HG02623 (cell line): ENCODE data around the gene PKN2.
"Not testable (repeated sequence)": the region's sequence is repeated elsewhere in the genome, so short reads cannot be mapped to it uniquely, and the experiment has no call there.

Experiments used
- ATAC-seq: cut with Tn5 transposase; IDR thresholded peaks from one replicate; pipeline ENCODE4 v1.9.1; 2021; ENCODE audit warnings: moderate library complexity; ENCODE audit not compliant: unreplicated experiment

PKN2 gene

DNA sequence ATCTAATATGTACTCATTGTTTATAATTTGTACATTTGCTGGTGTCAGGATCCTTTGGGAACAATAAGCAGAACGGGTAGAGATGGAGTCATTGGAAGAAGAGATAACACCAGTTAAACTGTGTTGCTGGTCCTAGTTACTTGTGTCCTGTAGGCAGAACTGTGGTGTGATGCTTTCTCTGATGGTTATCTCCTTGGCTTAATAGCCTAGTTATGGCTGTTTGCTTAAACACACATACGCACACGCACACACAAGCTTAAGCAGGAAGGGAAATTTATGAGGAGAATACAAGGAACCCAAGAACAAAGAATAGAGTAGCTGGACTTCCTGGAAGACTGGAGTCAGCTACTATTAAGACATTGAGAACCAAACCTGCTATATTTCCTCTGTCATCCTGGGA, 5.7 kb upstream of the PKN2 start:
- no peak for ATAC-seq

DNA sequence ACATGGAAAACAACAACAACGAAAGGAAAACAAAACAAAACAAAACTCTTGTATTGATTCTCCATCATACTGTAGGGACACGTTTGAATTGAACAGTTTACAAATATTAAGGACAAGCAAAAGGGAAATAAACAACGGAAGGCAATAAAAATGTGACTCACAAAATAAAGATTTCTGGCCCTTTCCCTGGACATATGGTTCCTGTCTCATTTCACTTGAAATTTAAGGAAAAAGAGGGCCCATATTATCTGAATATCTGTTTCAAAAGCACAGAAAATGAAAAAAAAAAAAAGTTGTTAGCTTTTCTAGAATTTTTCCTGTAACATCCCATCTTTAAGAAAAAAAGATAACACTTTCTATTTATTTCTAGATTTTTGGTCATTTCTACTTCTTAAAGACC, 3.6 kb upstream of the PKN2 start:
- no peak for ATAC-seq

DNA sequence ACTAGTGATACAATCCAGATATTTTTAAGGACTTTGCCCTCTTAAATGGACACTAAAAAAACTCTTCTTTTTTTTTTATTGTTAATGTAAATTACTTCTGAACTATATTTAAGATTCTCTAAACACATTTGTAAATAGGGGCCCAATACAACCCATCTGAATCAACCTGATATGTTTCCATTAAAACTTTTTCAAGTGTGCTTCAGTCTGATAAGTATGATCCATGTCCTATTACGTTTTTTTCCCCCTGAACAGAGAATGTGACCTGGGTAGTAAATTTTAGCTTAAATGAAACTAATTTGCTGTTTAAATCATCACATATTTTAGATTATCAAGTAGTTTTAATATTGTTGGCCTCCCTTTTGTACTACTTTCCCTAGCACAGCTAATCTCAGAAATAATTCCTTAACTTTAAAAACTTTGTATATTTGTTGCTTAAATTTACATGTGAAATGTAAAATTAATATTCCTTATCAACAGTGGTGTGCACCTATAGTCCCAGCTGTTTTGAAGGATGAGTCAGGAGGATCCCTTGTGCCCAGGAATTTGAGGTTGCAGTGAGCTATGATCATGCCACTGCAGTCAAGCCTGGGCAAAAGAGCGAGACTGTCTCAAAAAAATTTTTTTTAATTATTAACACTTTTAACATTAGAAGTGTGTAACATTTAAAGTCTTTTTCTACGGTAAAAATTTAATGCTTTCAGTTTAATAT, 3.0 kb upstream of the PKN2 start:
- no peak for ATAC-seq

- ATAC-seq, result peak; percentile 29
These were observed 597 bp downstream of the PKN2 start for GRCh38 chr1:88684482-88685258.

DNA sequence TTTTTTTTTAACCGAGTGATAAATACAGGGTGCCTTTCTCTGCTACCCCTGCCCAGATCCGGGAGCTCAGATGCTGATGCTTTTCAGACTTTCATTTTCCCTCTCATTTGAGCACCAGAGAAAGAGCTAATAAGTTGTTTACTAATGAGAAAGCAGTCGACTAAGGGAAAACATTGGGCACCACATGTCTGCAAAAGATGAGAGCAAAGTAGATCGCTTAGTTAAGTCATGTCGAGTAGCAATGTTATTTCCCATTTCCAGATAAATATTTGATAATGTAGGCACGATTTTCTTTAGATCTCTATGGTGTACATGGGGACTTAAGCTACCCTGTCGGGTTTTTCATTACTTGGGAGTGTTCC, 1.2 kb downstream of the PKN2 start:
- no peak for ATAC-seq

DNA sequence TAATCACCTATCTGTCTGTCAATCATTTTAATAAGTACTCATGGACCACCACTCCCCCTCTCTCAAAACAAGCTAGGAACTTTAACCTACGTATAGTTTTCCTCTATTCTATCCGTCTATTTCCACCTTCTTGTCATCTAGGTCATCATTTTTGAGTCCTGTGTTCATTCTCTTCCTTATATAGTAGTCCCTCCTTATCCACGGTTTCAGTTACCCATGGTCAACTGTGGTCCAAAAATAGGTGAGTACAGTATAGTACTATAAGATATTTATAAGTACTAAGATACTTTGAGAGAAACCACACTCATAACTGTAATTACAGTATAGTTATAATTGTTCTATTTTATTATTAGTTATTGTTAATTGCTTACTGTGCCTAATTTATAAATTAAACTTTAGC, 7.5 kb downstream of the PKN2 start:
- ATAC-seq, result no peak

- ATAC-seq, result no peak
These were observed 11.7 kb downstream of the PKN2 start for GRCh38 chr1:88695781-88696180.

GRCh38 chr1:88697503-88697902, 13.4 kb downstream of the PKN2 start:
- ATAC-seq, result no peak

DNA sequence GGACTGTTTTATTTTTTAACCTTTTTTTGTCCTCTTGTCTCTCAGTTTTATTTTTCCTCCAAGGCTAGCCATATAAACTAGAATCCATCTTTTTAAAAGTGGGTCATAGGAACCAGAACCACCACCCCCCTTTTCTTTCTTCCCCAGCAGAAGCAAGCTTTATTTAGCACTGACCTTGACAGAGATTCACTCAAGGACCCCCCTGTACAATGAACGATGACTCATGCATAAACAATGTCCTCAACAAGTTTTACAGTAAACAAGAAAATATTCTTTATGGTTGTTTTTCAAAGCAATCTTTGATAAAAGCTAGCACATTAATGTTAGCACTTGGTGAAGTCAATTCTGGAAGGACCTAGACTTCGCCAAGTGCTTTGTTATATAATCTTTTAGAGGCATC, 14.1 kb downstream of the PKN2 start:
- no peak for ATAC-seq

DNA sequence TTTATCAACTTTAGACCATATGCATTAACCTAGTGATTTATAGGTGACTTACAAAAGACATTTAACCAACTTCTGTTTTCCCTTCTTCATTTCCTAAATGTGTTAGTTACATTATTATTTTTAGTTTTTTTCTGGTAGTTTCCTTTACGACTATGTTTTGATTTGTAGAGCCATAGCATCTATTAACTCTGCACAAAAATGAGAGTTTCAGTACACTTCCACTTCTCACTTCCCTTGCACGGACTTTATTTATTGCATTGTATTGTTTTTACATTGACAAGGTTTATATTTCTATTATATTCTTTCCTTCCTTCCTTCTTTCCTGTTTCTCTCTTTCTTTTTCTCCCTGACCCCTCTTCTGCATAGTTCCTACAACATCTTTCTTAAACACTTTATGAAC, 14.7 kb downstream of the PKN2 start:
- ATAC-seq, result no peak

DNA sequence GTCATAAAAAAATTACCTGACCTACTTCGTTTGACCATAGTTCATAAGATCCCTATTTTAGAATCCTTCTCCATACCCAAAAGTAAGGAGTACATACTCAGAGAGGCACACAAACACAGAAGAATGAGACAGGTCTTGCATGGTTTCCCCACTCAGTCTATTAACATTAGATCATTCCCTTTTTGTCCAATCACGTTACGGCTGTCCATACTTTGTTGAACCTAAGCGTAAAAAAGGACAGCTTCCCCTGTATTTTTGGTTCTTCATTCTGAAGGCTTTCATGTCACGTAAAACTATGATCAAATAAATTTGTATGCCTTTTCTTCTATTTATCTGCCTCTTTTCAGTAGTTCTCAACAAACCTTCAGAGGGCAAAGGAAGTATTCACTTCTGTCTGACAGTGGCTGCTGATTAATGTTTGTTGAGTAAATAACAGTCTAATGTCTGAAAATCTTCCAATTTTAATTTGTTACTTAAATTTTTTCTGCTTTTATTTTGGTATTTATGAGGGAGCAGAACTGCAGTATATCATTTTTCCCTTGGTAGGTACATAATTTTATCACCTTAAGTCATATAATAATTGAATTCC, 16.4 kb downstream of the PKN2 start:
- no peak for ATAC-seq

- peak; percentile 88 for ATAC-seq
These were observed 17.2 kb downstream of the PKN2 start for GRCh38 chr1:88701275-88701674.

- ATAC-seq, result not testable (repeated sequence)
These were observed 17.7 kb downstream of the PKN2 start for GRCh38 chr1:88701793-88702192.

DNA sequence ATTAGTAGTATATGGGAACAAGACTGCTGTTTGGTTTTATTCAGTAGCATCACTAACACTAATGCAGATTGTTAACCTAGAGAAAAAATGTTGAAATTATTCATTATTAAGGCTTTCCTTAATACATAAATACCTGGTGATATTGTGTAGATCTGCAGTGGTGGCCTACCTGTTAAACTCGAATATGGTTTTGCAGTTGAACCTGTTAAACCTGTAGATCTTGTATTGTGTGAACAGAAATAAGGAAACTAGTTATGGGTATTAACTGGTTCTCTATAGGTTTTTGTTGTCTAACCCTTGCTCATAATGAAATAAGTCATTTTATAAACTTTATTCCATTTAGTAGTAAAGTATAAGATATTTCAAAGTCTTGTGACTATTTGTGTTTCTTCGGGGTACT, 23.9 kb downstream of the PKN2 start:
- ATAC-seq, result no peak

DNA sequence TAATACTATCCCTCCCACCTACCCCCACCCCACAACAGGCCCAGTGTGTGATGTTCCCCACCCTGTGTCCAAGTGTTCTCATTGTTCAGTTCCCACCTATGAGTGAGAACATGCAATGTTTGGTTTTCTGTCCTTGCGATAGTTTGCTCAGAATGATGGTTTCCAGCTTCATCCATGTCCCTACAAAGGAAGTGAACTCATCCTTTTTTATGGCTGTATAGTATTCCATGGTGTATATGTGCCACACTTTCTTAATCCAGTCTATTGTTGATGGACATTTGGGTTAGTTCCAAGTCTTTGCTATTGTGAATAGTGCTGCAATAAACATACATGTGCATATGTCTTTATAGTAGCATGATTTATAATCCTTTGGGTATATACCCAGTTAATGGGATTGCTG, 28.8 kb downstream of the PKN2 start:
- not testable (repeated sequence) for ATAC-seq

GRCh38 chr1:88716571-88716970, 32.5 kb downstream of the PKN2 start:
- ATAC-seq, result not testable (repeated sequence)

DNA sequence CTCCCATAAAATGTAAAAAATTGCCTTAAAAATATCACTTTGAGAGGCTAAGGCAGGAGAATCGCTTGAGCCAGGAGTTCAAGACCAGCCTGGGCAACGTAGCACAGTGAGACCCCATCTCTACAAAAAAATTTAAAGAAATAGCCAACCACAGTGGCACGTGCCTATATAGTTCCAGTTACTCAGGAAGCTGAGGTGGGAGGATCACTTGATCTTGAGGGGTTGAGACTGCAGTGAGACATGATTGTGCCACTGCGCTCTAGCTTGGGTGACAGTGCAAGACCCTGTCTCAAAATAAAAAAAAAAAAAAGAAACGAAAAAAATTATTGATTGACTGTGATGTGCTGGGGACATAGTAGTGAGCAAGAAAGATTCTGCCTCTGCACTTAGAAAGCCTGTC, 38.4 kb downstream of the PKN2 start:
- no peak for ATAC-seq

DNA sequence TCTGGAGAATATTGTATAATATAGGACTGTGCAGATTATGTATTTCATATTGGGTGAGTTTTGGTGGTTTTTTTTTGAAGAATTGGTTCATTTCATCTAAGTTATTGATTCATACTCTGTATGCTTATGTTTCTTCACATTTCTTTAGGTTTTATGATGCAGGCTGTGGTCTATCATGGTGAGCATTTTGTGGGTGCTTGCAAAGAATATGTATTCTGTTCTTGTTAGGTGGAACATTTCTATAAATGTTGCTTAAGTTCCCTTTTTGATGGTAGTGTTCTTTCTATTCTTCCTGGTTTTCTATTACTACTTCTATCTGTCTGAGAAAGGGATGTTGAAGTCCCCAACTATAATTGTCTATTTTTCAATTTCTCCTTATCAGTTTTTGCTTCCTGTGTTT, 42.6 kb downstream of the PKN2 start:
- ATAC-seq, result no peak

- no peak for ATAC-seq
These were observed 43.1 kb downstream of the PKN2 start for GRCh38 chr1:88727205-88727604.

DNA sequence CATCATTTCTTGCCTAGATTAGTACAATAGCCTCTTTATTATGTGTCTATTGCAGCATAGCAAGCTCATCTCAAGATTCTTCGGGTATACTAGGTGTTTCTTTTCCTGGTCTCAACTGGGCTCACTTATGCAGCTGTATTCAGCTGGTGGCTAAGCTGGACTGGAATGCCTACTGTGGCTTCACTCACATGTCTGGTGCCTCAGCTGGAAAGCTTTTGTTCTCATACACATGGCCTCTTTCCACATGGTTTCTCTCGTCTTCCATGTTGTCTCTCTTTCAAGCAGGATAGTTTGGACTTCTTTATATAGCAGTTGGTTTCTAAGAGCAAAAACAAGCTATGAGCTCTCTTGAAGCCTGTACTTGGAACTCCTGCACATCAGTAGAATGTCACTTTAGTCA, 45.2 kb downstream of the PKN2 start:
- no peak for ATAC-seq

GRCh38 chr1:88730132-88730675, 46.1 kb downstream of the PKN2 start:
- no peak for ATAC-seq

- ATAC-seq, result no peak
These were observed 46.9 kb downstream of the PKN2 start for GRCh38 chr1:88730995-88731394.
